ENCODE measurements around the gene CDC42SE2.

DNA sequence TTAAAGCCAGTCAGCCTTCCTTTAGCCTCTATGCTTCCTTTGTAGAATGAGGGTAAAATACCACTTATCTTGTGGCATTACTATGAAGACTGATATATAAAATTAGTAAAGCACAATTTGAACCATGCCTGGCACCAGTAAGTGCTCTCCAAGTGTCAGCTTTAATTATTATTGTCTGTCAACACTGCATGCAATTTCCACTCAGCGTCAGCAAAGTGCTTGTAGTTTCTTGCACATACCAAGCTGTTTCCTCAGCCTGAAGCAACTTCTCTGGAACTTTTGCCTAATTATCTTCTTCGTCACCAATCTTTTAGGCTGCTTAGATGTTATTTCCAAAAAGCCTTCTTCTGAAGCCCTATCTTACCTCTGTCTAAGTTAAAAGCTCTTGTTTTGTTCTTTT lies 177.3 kb downstream of the CDC42SE2 start:
- TF ChIP-seq, protein P1, sequence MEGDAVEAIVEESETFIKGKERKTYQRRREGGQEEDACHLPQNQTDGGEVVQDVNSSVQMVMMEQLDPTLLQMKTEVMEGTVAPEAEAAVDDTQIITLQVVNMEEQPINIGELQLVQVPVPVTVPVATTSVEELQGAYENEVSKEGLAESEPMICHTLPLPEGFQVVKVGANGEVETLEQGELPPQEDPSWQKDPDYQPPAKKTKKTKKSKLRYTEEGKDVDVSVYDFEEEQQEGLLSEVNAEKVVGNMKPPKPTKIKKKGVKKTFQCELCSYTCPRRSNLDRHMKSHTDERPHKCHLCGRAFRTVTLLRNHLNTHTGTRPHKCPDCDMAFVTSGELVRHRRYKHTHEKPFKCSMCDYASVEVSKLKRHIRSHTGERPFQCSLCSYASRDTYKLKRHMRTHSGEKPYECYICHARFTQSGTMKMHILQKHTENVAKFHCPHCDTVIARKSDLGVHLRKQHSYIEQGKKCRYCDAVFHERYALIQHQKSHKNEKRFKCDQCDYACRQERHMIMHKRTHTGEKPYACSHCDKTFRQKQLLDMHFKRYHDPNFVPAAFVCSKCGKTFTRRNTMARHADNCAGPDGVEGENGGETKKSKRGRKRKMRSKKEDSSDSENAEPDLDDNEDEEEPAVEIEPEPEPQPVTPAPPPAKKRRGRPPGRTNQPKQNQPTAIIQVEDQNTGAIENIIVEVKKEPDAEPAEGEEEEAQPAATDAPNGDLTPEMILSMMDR (conservative IDR thresholded peaks at IDR 0.05; ENCODE audit: low read length): no peak
- no peak for TF ChIP-seq EZH2phosphoT487 (IDR thresholded peaks at IDR 0.05; ENCODE audit: borderline replicate concordance)

Measured in Loucy (cell line).